SK-N-MC (cell line): ENCODE data around the gene SOHLH2.

Source experiments
- EZH2 ChIP-seq: fragments of 200-600 bp; sonication (generic); IDR thresholded peaks from one replicate; pipeline ENCODE4 v1.6.1; 2017; ENCODE audit warnings: antibody characterized with exemption
- POLR2AphosphoS5 ChIP-seq: IDR thresholded peaks from 2 replicates; pipeline ENCODE4 v1.6.1; 2012; ENCODE audit warnings: mild to moderate bottlenecking, low read depth, low read length, borderline replicate concordance

DNA sequence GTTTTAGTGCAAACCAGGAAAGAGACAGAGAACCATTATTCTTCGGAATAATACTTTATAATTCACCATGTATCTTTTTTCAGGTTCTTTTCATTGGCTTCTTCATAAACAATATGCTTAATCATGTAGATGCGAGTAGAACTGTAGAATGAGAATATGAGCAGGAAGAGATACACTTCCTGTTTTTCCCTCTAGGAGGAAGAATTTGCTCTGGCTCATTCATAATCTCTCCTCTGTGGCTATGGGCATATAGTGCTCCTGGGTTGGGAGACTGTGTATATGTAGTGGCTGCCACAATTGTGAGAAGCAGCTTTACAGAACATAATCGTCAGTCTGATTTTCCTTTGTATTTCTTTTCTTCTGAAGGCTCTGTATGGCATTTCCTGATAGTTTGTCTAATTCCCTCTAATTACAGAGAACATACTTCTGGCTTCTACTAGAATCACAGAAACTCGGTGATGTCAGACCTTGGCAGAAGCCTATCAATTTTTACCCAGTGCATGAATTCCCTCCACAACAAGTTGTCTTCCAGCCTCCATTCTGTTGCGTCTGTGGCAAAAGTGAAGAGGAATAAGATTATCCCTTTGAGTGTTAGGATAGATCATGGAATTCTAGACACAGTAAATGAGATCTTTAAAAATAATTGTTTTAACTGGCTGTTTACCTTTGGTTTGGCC lies 80.3 kb downstream of the SOHLH2 start:
- TF ChIP-seq EZH2 (no peak), POLR2AphosphoS5 (no peak)
